Endothelial cell of umbilical vein (primary cell): ENCODE measurements around the gene DPP7. TPM values are rescaled to one million over a fixed set of nuclear protein-coding genes. Genes with fewer than 3 reads are reported as not detected.

Source experiments
- BruUV-seq: library from RNA; stranded (reverse); fragments of 400-500 nt; replicated peaks from 2 replicates; lab custom pipeline; 2021; lab: Mats Ljungman, UMichigan
- CTCF ChIA-PET: fragments of 300-600, 350-600 bp; sonication (Branson Sonifier 250); formaldehyde crosslinking; loops from one replicate; lab custom pipeline; 2021; ENCODE audit warnings: antibody characterized with exemption, inconsistent platforms; lab: Charles Lee
- POLR2A ChIA-PET: fragments of 300-600, 350-600 bp; sonication (Branson Sonifier 250); formaldehyde crosslinking; loops from one replicate; lab custom pipeline; 2021; ENCODE audit warnings: antibody characterized with exemption, inconsistent platforms; lab: Charles Lee
- DNase-seq: peaks from one replicate; pipeline ENCODE4 v3.0.0-alpha.2; 2011; ENCODE audit warnings: low read depth, low spot score
- FAIRE-seq: peaks from 2 replicates; lab custom pipeline; 2011; peaks lifted over from hg19 to GRCh38; lab: Jason Lieb, UNC
- H2AFZ ChIP-seq: 2 replicates; pipeline ENCODE4 v1.6.0; 2012; ENCODE audit warnings: low read depth, low read length, control low read depth, inconsistent platforms
- H3K27ac ChIP-seq: 2 replicates; pipeline ENCODE4 v1.5.1; 2011; ENCODE audit warnings: low read depth, mild to moderate bottlenecking, control low read depth, low read length, moderate library complexity; ENCODE audit not compliant: insufficient read depth
- H3K27me3 ChIP-seq, 2 experiments: 2 replicates each; pipeline versions ENCODE4 v1.6.0 to v1.6.1; 2011; ENCODE audit warnings: low read length in 2 of 2, mixed read lengths in 1 of 2; ENCODE audit not compliant: control insufficient read depth in 2 of 2, insufficient read depth in 2 of 2
- H3K36me3 ChIP-seq, 2 experiments: 2 replicates in 1 of 2; 3 replicates in 1 of 2; pipeline ENCODE4 v1.5.1; 2011; ENCODE audit warnings: low read length in 2 of 2, mild to moderate bottlenecking in 1 of 2, moderate library complexity in 1 of 2; ENCODE audit not compliant: control insufficient read depth in 2 of 2, insufficient read depth in 2 of 2; ENCODE audit errors: extremely low read depth in 1 of 2
- H3K4me1 ChIP-seq: 3 replicates; pipeline ENCODE4 v1.5.1; 2011; ENCODE audit warnings: mild to moderate bottlenecking, low read length; ENCODE audit not compliant: control insufficient read depth, insufficient read depth; ENCODE audit errors: extremely low read depth
- H3K4me2 ChIP-seq: 2 replicates; pipeline ENCODE4 v1.6.1; 2011; ENCODE audit warnings: low read length, control low read depth, mixed read lengths; ENCODE audit not compliant: insufficient read depth
- H3K4me3 ChIP-seq, 3 experiments: fragments of 200-600 bp in 1 of 3; sonication (generic), shearing (Covaris generic) in 1 of 3; replicated peaks in 1 of 3; 2 replicates each; pipeline ENCODE4 v1.5.1; 2011 to 2016; ENCODE audit warnings: control low read depth in 3 of 3, low read length in 3 of 3, mild to moderate bottlenecking in 2 of 3, inconsistent platforms in 1 of 3, low read depth in 1 of 3, moderate library complexity in 1 of 3; ENCODE audit not compliant: insufficient read depth in 1 of 3
- H3K79me2 ChIP-seq: 2 replicates; pipeline ENCODE4 v1.6.0; 2012; ENCODE audit warnings: low read length, inconsistent platforms; ENCODE audit not compliant: control insufficient read depth, insufficient read depth
- H3K9ac ChIP-seq: replicated peaks from 2 replicates; pipeline ENCODE3; 2011; ENCODE audit warnings: low read length, control low read depth; ENCODE audit not compliant: insufficient read depth; ENCODE audit errors: extremely low read depth
- H3K9me1 ChIP-seq: replicated peaks from 3 replicates; pipeline ENCODE4 v1.6.0; 2011; ENCODE audit warnings: mild to moderate bottlenecking, low read length; ENCODE audit not compliant: control insufficient read depth, insufficient read depth; ENCODE audit errors: extremely low read depth
- H3K9me3 ChIP-seq: replicated peaks from 2 replicates; pipeline ENCODE4 v1.5.1; 2012; ENCODE audit warnings: low read length, inconsistent platforms; ENCODE audit not compliant: control insufficient read depth, insufficient read depth
- H4K20me1 ChIP-seq: replicated peaks from 2 replicates; pipeline ENCODE3; 2011; ENCODE audit warnings: mild to moderate bottlenecking, low read length; ENCODE audit not compliant: control insufficient read depth, insufficient read depth; ENCODE audit errors: extremely low read depth
- CTCF ChIP-seq, 2 donors: IDR thresholded peaks; 1 replicate in 1 of 2; 2 replicates in 1 of 2; pipeline ENCODE4 v1.5.1; 2011; ENCODE audit warnings: low read length in 2 of 2, mild to moderate bottlenecking in 2 of 2, moderate library complexity in 2 of 2, control low read depth in 1 of 2, inconsistent platforms in 1 of 2, low read depth in 1 of 2; ENCODE audit not compliant: insufficient read depth in 1 of 2; ENCODE audit errors: extremely low read depth in 1 of 2
- EZH2 ChIP-seq: IDR thresholded peaks from 2 replicates; pipeline ENCODE4 v1.6.1; 2012; ENCODE audit warnings: borderline replicate concordance, low read depth, mild to moderate bottlenecking, moderate library complexity, low read length, inconsistent platforms; ENCODE audit not compliant: severe bottlenecking
- FOS ChIP-seq: IDR thresholded peaks from 2 replicates; pipeline ENCODE4 v1.6.1; 2011; ENCODE audit warnings: mild to moderate bottlenecking, low read length, moderate library complexity, borderline replicate concordance; ENCODE audit not compliant: insufficient read depth
- GATA2 ChIP-seq: IDR thresholded peaks from 2 replicates; pipeline ENCODE4 v1.7.0; 2011; ENCODE audit warnings: low read depth, mild to moderate bottlenecking, moderate library complexity, mixed read lengths, low read length; ENCODE audit not compliant: insufficient read length, insufficient read depth
- JUN ChIP-seq: IDR thresholded peaks from 2 replicates; pipeline ENCODE4 v1.6.1; 2011; ENCODE audit warnings: borderline replicate concordance, low read depth; ENCODE audit not compliant: insufficient read length, insufficient read depth
- MAX ChIP-seq: IDR thresholded peaks from 2 replicates; pipeline ENCODE4 v1.6.1; 2011; ENCODE audit not compliant: insufficient read depth, insufficient read length
- MYC ChIP-seq: IDR thresholded peaks from one replicate; pipeline ENCODE4 v1.6.1; 2011; ENCODE audit warnings: mild to moderate bottlenecking, low read depth, low read length
- POLR2A ChIP-seq: IDR thresholded peaks from 2 replicates; pipeline ENCODE4 v1.6.1; 2012; ENCODE audit warnings: low read depth, mild to moderate bottlenecking, control low read depth, low read length
- POLR2AphosphoS5 ChIP-seq: IDR thresholded peaks from 2 replicates; pipeline ENCODE4 v1.6.1; 2012; ENCODE audit warnings: low read depth, mild to moderate bottlenecking, control low read depth, low read length, moderate library complexity; ENCODE audit not compliant: insufficient read depth
- dilution Hi-C: fragments of 300-500 bp; cut with MboI; formaldehyde crosslinking; loops from one replicate; pipeline ENCODE4 v1.15.0; 2019; ENCODE audit warnings: low sequenced_read_pairs; ENCODE audit not compliant: extremely low pct_ligation_motif_present
- intact Hi-C: fragments of 100-400 bp; cut with micrococcal nuclease; formaldehyde crosslinking; loops from one replicate; pipeline ENCODE4 v1.10.0; 2022
- polyA plus RNA-seq, 4 experiments: library from polyadenylated mRNA; depleted of rRNA in 3 of 4; stranded (reverse) in 3 of 4; unstranded in 1 of 4; fragments of >200 nt; gene quantifications; 2 replicates each; pipeline versions ENCODE4 v1.2.1 to v1.2.3, GENCODE V29; 2011 to 2012; ENCODE audit warnings: missing spikeins in 1 of 4
- total RNA-seq: library from RNA; stranded (reverse); gene quantifications from 2 replicates; pipeline ENCODE4 v1.2.3, GENCODE V29; 2021

DPP7 gene
- total and polyA plus RNA-seq, 2 donors (not counting 3 experiments of a cell fraction or from before 2014, with no cell fraction given), result 149 to 200 TPM

- Histone ChIP-seq H3K27me3 (peaks cover 19 to 20% of the 10 kb centered on the region in 2 experiments), H3K36me3 (no peaks in the 10 kb centered on the region), H3K4me3 (no peak overlapping the region), H3K9me3 (no peaks in the 10 kb centered on the region), H3K9me1 (no peaks in the 10 kb centered on the region), H2AFZ (no peak overlapping the region), H4K20me1 (no peaks in the 10 kb centered on the region), H3K4me2 (no peak overlapping the region), H3K79me2 (no peaks in the 10 kb centered on the region), H3K9ac (no peak overlapping the region), H3K4me1 (no peaks in the 10 kb centered on the region), H3K27ac (no peak overlapping the region)
- BruUV-seq, result no TSS peak
- ChIA-PET POLR2A (no interaction called here), CTCF (no interaction called here)
- FAIRE-seq, result no peak
- intact Hi-C loops, result no loop called here
- no peak for DNase-seq
- dilution Hi-C loops, result no loop called here
- no peak for TF ChIP-seq MYC
- TF ChIP-seq POLR2A, result no peak
- TF ChIP-seq FOS, result no peak
- TF ChIP-seq POLR2AphosphoS5, result no peak
- no peak for TF ChIP-seq EZH2
- TF ChIP-seq CTCF (IDR thresholded peaks at IDR 0.05; ENCODE audit: extremely low read depth in 1 of 2, insufficient read depth in 1 of 2, low read depth in 1 of 2, low read length in 2 of 2), result no peak
- no peak for TF ChIP-seq GATA2
- no peak for TF ChIP-seq MAX
- no peak for TF ChIP-seq JUN
Observed at GRCh38 chr9:137143459-137143858, 28.9 kb upstream of the DPP7 start.
